Stimulated activated CD8-positive, alpha-beta memory T cell treated with anti-CD3 and anti-CD28 coated beads, Interleukin-7, amount 100 ng/mL, for 24 hours (primary cell): ENCODE results near the gene ZNF469.
"Not testable (repeated sequence)": the region's sequence is repeated elsewhere in the genome, so short reads cannot be mapped to it uniquely, and the experiment has no call there.

ENCODE experiments used
- DNase-seq: peaks from one replicate; pipeline ENCODE4 v3.0.0-alpha.2; 2020; ENCODE audit warnings: low read depth

The ZNF469 gene

GRCh38 chr16:88410297-88410968, 27.7 kb downstream of the ZNF469 start:
- DNase-seq: not testable (repeated sequence)

- no peak for DNase-seq
Measured at GRCh38 chr16:88411951-88412576, 29.3 kb downstream of the ZNF469 start.

GRCh38 chr16:88412766-88413165, 30.0 kb downstream of the ZNF469 start:
- DNase-seq: no peak

GRCh38 chr16:88413231-88413630, 30.5 kb downstream of the ZNF469 start:
- DNase-seq: no peak

GRCh38 chr16:88413631-88414030, 30.9 kb downstream of the ZNF469 start:
- no peak for DNase-seq

- no peak for DNase-seq
Measured at GRCh38 chr16:88414521-88415380, 32.0 kb downstream of the ZNF469 start.

GRCh38 chr16:88415381-88415705, 32.6 kb downstream of the ZNF469 start:
- no peak for DNase-seq

GRCh38 chr16:88415713-88416323, 33.1 kb downstream of the ZNF469 start:
- no peak for DNase-seq

- no peak for DNase-seq
Measured at GRCh38 chr16:88416686-88417085, 33.9 kb downstream of the ZNF469 start.

GRCh38 chr16:88417684-88418476, 35.1 kb downstream of the ZNF469 start:
- no peak for DNase-seq

GRCh38 chr16:88418869-88419268, 36.1 kb downstream of the ZNF469 start:
- DNase-seq: no peak

- no peak for DNase-seq
Measured at GRCh38 chr16:88419790-88420189, 37.0 kb downstream of the ZNF469 start.

- DNase-seq: no peak
Measured at GRCh38 chr16:88420496-88420895, 37.7 kb downstream of the ZNF469 start.

GRCh38 chr16:88421301-88421700, 38.5 kb downstream of the ZNF469 start:
- DNase-seq: no peak

GRCh38 chr16:88421871-88422433, 39.2 kb downstream of the ZNF469 start:
- DNase-seq: no peak

GRCh38 chr16:88422733-88423447, 40.1 kb downstream of the ZNF469 start:
- DNase-seq: no peak

GRCh38 chr16:88423448-88423850, 40.7 kb downstream of the ZNF469 start:
- DNase-seq: no peak

GRCh38 chr16:88424587-88425235, 42.0 kb downstream of the ZNF469 start:
- no peak for DNase-seq

GRCh38 chr16:88426018-88426417, 43.3 kb downstream of the ZNF469 start:
- no peak for DNase-seq

- DNase-seq: no peak
Measured at GRCh38 chr16:88427376-88427775, 44.6 kb downstream of the ZNF469 start.
